ENCODE measurements around the gene NINJ2. TPM values are rescaled to one million over a fixed set of nuclear protein-coding genes. Genes with fewer than 3 reads are reported as not detected.

The NINJ2 gene
- polyA plus RNA-seq, 2 of the 4 experiments (the other 2 are of a cell fraction), result 0.76 to 1.2 TPM

- POLR2A ChIA-PET, result no interaction called here
- ATAC-seq, result no peak
- TF ChIP-seq MAFK (IDR thresholded peaks at IDR 0.05; ENCODE audit: partially characterized antibody) (no peak), ZFP36 (IDR thresholded peaks at IDR 0.05; ENCODE audit: borderline replicate concordance, partially characterized antibody) (no peak), TP53 (CRISPR knock-in tag; IDR thresholded peaks at IDR 0.05) (no peak), ZSCAN20 (CRISPR knock-in tag; IDR thresholded peaks at IDR 0.05) (no peak)
- TF ChIP-seq, protein P1, sequence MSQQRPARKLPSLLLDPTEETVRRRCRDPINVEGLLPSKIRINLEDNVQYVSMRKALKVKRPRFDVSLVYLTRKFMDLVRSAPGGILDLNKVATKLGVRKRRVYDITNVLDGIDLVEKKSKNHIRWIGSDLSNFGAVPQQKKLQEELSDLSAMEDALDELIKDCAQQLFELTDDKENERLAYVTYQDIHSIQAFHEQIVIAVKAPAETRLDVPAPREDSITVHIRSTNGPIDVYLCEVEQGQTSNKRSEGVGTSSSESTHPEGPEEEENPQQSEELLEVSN (IDR thresholded peaks at IDR 0.05; ENCODE audit: borderline replicate concordance, low read depth), result no peak
- H3K27ac ChIP-seq, result peak overlapping the region; percentile 23 to 61; a peak in 3 of 6 replicates
- H3K9me3 ChIP-seq, result 0 out of 3 replicates have a peak, but pooled peaks cover 2% of the 10 kb centered on the region
- DNase-seq (ENCODE audit: low read depth in 1 of 2, low spot score in 1 of 2), result no peak
- CTCF ChIA-PET, result interaction anchor here (0.6 to 1.5 kb wide), 3 partner anchors 61 to 607 kb away, joined by 3 to 4 read pairs (median 3); no protein-coding TSS in a partner anchor
- 91% methylated on average over 4 of the region's 4 CpGs for WGBS (ENCODE audit: missing lambda C conversion rate)
- H3K4me2 ChIP-seq, result no peak overlapping the region
- FAIRE-seq, result peak; percentile 28
- no peak overlapping the region for H3K4me3 ChIP-seq
- H3K4me1 ChIP-seq, result peaks cover 33% of the 10 kb centered on the region
These were observed 26.6 kb downstream of the NINJ2 start for GRCh38 chr12:636632-637031.

DNA sequence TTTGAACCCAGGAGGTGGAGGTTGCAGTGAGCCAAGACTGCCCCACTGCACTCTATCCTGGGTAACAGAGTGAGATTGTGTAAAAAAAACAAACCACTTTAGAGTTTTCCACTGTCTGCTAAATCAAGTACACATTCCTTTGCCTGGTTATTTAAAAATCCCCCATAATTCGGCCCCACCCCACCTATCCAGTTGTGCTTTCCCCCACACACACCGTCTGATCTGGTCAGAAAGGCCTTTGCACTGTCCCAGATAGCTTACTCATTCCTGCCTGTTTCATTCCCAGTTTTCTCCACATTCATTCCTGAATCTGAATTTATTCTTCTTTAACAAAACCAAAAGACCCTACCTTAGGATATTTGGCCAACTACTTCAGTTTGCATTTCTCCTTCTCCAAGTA lies 29.5 kb downstream of the NINJ2 start:
- Histone ChIP-seq H3K4me1 (peaks cover 51% of the 10 kb centered on the region), H3K4me2 (peak overlapping the region; percentile 83), H3K4me3 (no peak overlapping the region), H3K9me3 (no peaks in the 10 kb centered on the region), H3K27ac (peak overlapping the region; percentile 96 to 97)
- FAIRE-seq (no peak), DNase-seq (ENCODE audit: low read depth in 1 of 2, low spot score in 1 of 2) (no peak), ATAC-seq (no peak)
- WGBS (ENCODE audit: missing lambda C conversion rate), result 34% methylated on average over 2 of the region's 2 CpGs
- no peak for TF ChIP-seq KDM1A (IDR thresholded peaks at IDR 0.05; ENCODE audit: low read depth)
- TF ChIP-seq KDM5A (IDR thresholded peaks at IDR 0.05), result no peak
- TF ChIP-seq, protein P2, sequence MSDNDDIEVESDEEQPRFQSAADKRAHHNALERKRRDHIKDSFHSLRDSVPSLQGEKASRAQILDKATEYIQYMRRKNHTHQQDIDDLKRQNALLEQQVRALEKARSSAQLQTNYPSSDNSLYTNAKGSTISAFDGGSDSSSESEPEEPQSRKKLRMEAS (IDR thresholded peaks at IDR 0.05), result no peak
- no peak for TF ChIP-seq POLR2A (IDR thresholded peaks at IDR 0.05; ENCODE audit: low read length)
- no peak for TF ChIP-seq REST (IDR thresholded peaks at IDR 0.05)
- TF ChIP-seq ZNF302 (CRISPR knock-in tag; IDR thresholded peaks at IDR 0.05), result no peak
- CTCF ChIA-PET, result interaction anchor here (0.9 to 3.9 kb wide), 4 partner anchors 31 to 118 kb away, joined by 3 to 36 read pairs (median 22); partner anchors contain the start of gene WNK1
- POLR2A ChIA-PET, result interaction anchor here (2.7 to 3.5 kb wide), 2 partner anchors 9 to 118 kb away, joined by 17 to 45 read pairs; partner anchors contain the start of gene WNK1

DNA sequence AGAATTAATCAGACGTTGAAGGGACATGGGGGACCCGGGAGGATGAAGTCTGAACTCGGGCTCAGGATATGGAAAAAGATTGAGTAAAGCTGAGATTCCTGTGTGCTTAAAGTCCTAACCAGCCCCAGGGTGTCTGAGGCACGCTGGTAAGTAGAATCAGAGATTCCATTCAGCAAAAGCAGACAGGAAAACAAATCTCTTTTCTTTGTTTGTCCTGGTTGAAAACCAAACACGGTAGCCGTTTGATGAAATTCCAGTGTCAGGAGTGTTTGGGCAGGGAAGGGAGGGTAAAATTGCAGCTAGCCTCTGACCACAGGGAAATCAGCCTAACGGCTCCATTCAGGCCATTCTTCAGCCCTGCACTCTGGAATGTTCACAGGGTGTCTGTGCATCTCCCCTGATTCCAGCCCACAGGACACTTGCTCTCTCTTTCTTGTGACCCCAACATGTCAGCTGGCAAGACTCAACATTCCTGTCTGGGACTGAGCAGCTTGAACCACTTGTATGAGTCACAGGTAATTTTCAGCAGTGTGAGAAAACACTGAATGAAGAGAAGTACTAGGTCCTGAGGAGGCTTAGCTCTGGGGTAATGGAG lies 31.0 kb downstream of the NINJ2 start:
- H3K27ac ChIP-seq, result peak overlapping the region; percentile 96 to 97
- peaks cover 58% of the 10 kb centered on the region for H3K4me1 ChIP-seq
- peak overlapping the region; percentile 21; the same call in 2 of the 3 replicates for H3K4me3 ChIP-seq
- ATAC-seq, result peak; percentile 96
- FAIRE-seq, result peak; percentile 97
- DNase-seq (ENCODE audit: low read depth in 1 of 2, low spot score in 1 of 2), result peak; percentile 89 to 98
- H3K9me3 ChIP-seq, result no peaks in the 10 kb centered on the region
- POLR2A ChIA-PET, result interaction anchor here (1.0 to 3.5 kb wide), 11 partner anchors 10 to 317 kb away, joined by 3 to 45 read pairs (median 5); partner anchors contain the start of genes RAD52 and WNK1
- CTCF ChIA-PET, result interaction anchor here (0.8 to 3.9 kb wide), 7 partner anchors 10 to 119 kb away, joined by 3 to 36 read pairs (median 14); partner anchors contain the start of gene WNK1
- WGBS (ENCODE audit: missing lambda C conversion rate), result 1% methylated on average over 7 of the region's 7 CpGs
- peak overlapping the region; percentile 83 for H3K4me2 ChIP-seq
- TF ChIP-seq NPAS2 (CRISPR knock-in tag; IDR thresholded peaks at IDR 0.05; ENCODE audit: borderline replicate concordance) (no peak), ZC3H11A (IDR thresholded peaks at IDR 0.05) (no peak; the same call in 1 of the 2 replicates), MYC (IDR thresholded peaks at IDR 0.05; ENCODE audit: borderline replicate concordance, low read length) (no peak), HEYL (CRISPR knock-in tag; IDR thresholded peaks at IDR 0.05) (no peak), ESRRA (IDR thresholded peaks at IDR 0.05; ENCODE audit: borderline replicate concordance, low read length) (peak; percentile 15; the same call in 1 of the 2 replicates), BHLHE40 (IDR thresholded peaks at IDR 0.05; ENCODE audit: low read depth, low read length) (no peak), KDM5A (IDR thresholded peaks at IDR 0.05) (no peak), ZFP36 (IDR thresholded peaks at IDR 0.05; ENCODE audit: borderline replicate concordance, partially characterized antibody) (peak; percentile 21), ZSCAN20 (CRISPR knock-in tag; IDR thresholded peaks at IDR 0.05) (no peak), PHF8 (IDR thresholded peaks at IDR 0.05; ENCODE audit: borderline replicate concordance, low read depth) (no peak), MAFK (IDR thresholded peaks at IDR 0.05; ENCODE audit: partially characterized antibody) (peak; percentile 60), CBX2 (IDR thresholded peaks at IDR 0.05; ENCODE audit: borderline replicate concordance, low read depth) (no peak), ZNF302 (CRISPR knock-in tag; IDR thresholded peaks at IDR 0.05) (no peak), CHD2 (IDR thresholded peaks at IDR 0.05; ENCODE audit: low read length, partially characterized antibody) (no peak), SMC3 (IDR thresholded peaks at IDR 0.05) (peak; percentile 53), POLR2AphosphoS2 (conservative IDR thresholded peaks at IDR 0.05; ENCODE audit: low read length) (no peak), JUNB (IDR thresholded peaks at IDR 0.05) (peak; percentile 46; the same call in 1 of the 2 replicates), CHD4 (IDR thresholded peaks at IDR 0.05; ENCODE audit: borderline replicate concordance) (no peak), HOXB5 (CRISPR knock-in tag; IDR thresholded peaks at IDR 0.05) (peak; percentile 97), GATA3 (IDR thresholded peaks at IDR 0.05; ENCODE audit: borderline replicate concordance) (peak; percentile 84), FOSL2 (IDR thresholded peaks at IDR 0.05) (peak; percentile 54), FOSL2 (CRISPR knock-in tag; IDR thresholded peaks at IDR 0.05) (peak; percentile 95), EHMT2 (IDR thresholded peaks at IDR 0.05; ENCODE audit: low read depth) (no peak), CBX8 (IDR thresholded peaks at IDR 0.05) (no peak), EHF (CRISPR knock-in tag; IDR thresholded peaks at IDR 0.05) (no peak)

All from A549 (cell line).